H1 (cell line): ENCODE data around the gene VARS2. TPM values are rescaled to one million over a fixed set of nuclear protein-coding genes. Genes with fewer than 3 reads are reported as not detected.

Source experiments
- CTCF ChIA-PET: fragments of 300-600 bp; sonication (Branson Sonifier 250); formaldehyde crosslinking; loops from one replicate; lab custom pipeline; 2021; ENCODE audit not compliant: partially characterized antibody; lab: Charles Lee
- POLR2A ChIA-PET: fragments of 300-600 bp; sonication (Branson Sonifier 250); formaldehyde crosslinking; loops from one replicate; lab custom pipeline; 2021; ENCODE audit warnings: inconsistent platforms; ENCODE audit not compliant: partially characterized antibody; lab: Charles Lee
- DNase-seq, 2 experiments: peaks; one replicate each; pipeline versions ENCODE4 v3.0.0 to v3.0.0-alpha.2; 2010 to 2022; ENCODE audit warnings: low spot score in 2 of 2, low read depth in 1 of 2, mixed read lengths in 1 of 2
- FAIRE-seq: peaks from 2 replicates; lab custom pipeline; 2011; peaks lifted over from hg19 to GRCh38; lab: Jason Lieb, UNC
- H2AFZ ChIP-seq: 2 replicates; pipeline ENCODE4 v1.8.1; 2012; ENCODE audit warnings: low read length, inconsistent platforms
- H2AK5ac ChIP-seq: 2 replicates; pipeline ENCODE4 v1.6.1; 2013; ENCODE audit warnings: low read depth, low read length
- H2BK120ac ChIP-seq: replicated peaks from 2 replicates; pipeline ENCODE3; 2013; ENCODE audit warnings: low read depth, low read length, inconsistent platforms
- H2BK12ac ChIP-seq: 2 replicates; pipeline ENCODE4 v1.6.1; 2013; ENCODE audit warnings: low read depth, low read length
- H2BK15ac ChIP-seq: 2 replicates; pipeline ENCODE4 v1.6.1; 2013; ENCODE audit warnings: low read length
- H2BK20ac ChIP-seq: 2 replicates; pipeline ENCODE4 v1.6.1; 2013; ENCODE audit warnings: low read length
- H2BK5ac ChIP-seq: 2 replicates; pipeline ENCODE4 v1.6.1; 2013; ENCODE audit warnings: low read depth, low read length
- H3K14ac ChIP-seq: 2 replicates; pipeline ENCODE4 v1.6.1; 2013; ENCODE audit warnings: inconsistent platforms; ENCODE audit not compliant: insufficient read length
- H3K18ac ChIP-seq: 2 replicates; pipeline ENCODE4 v1.6.1; 2013; ENCODE audit warnings: low read length; ENCODE audit errors: extremely low read depth
- H3K23ac ChIP-seq: 2 replicates; pipeline ENCODE4 v1.6.1; 2013; ENCODE audit warnings: inconsistent platforms; ENCODE audit not compliant: insufficient read length
- H3K23me2 ChIP-seq: 2 replicates; pipeline ENCODE4 v1.6.1; 2013; ENCODE audit warnings: low read depth, low read length
- H3K27ac ChIP-seq: 2 replicates; pipeline ENCODE4 v1.6.1; 2011; ENCODE audit warnings: low read depth, low read length, inconsistent platforms
- H3K27me3 ChIP-seq, 4 experiments: replicated peaks in 1 of 4; 1 replicate in 1 of 4; 2 replicates in 3 of 4; pipeline versions ENCODE4 v1.6.1 to v1.8.1; 2011 to 2013; ENCODE audit warnings: low read length in 3 of 4, mild to moderate bottlenecking in 3 of 4, inconsistent platforms in 2 of 4, mixed read lengths in 2 of 4, moderate library complexity in 1 of 4; ENCODE audit not compliant: control insufficient read depth in 3 of 4, insufficient read depth in 3 of 4; ENCODE audit errors: extremely low read depth in 1 of 4
- H3K36me3 ChIP-seq, 4 experiments: 2 replicates each; pipeline versions ENCODE4 v1.6.1 to v1.8.1; 2011 to 2013; ENCODE audit warnings: mild to moderate bottlenecking in 4 of 4, low read length in 3 of 4, moderate library complexity in 2 of 4, control low read depth in 1 of 4, inconsistent platforms in 1 of 4; ENCODE audit not compliant: insufficient read depth in 4 of 4, control insufficient read depth in 2 of 4
- H3K4ac ChIP-seq: replicated peaks from 2 replicates; pipeline ENCODE3; 2013; ENCODE audit warnings: low read length, low read depth, mixed read lengths, inconsistent platforms; ENCODE audit not compliant: insufficient read length
- H3K4me1 ChIP-seq, 4 experiments: replicated peaks in 1 of 4; 1 replicate in 1 of 4; 2 replicates in 3 of 4; pipeline versions ENCODE4 v1.6.1 to v1.8.1; 2011 to 2013; ENCODE audit warnings: low read length in 3 of 4, inconsistent platforms in 2 of 4, mixed read lengths in 1 of 4; ENCODE audit not compliant: insufficient read depth in 4 of 4, control insufficient read depth in 3 of 4
- H3K4me2 ChIP-seq, 2 experiments: 2 replicates each; pipeline versions ENCODE4 v1.6.1 to v1.8.1; 2011 to 2013; ENCODE audit warnings: low read depth in 2 of 2, low read length in 2 of 2, control low read depth in 1 of 2, inconsistent platforms in 1 of 2, mild to moderate bottlenecking in 1 of 2; ENCODE audit not compliant: insufficient read depth in 1 of 2
- H3K4me3 ChIP-seq, 4 experiments: fragments of 200-600, 300-600 bp in 1 of 4; sonication (generic), shearing (Covaris generic), sonication (Bioruptor Twin) in 1 of 4; 2 replicates each; pipeline versions ENCODE4 v1.5.1 to v1.8.1; 2011 to 2016; ENCODE audit warnings: low read length in 4 of 4, low read depth in 3 of 4, control low read depth in 2 of 4, inconsistent platforms in 2 of 4, mild to moderate bottlenecking in 2 of 4, mixed read lengths in 1 of 4, moderate library complexity in 1 of 4; ENCODE audit not compliant: insufficient read depth in 2 of 4; ENCODE audit errors: extremely low read depth in 1 of 4
- H3K56ac ChIP-seq: replicated peaks from 2 replicates; pipeline ENCODE3; 2013; ENCODE audit warnings: low read depth, mild to moderate bottlenecking, mixed read lengths, low read length, inconsistent platforms; ENCODE audit not compliant: insufficient read length
- H3K79me1 ChIP-seq: 2 replicates; pipeline ENCODE4 v1.6.1; 2013; ENCODE audit warnings: low read depth, low read length, control low read depth
- H3K79me2 ChIP-seq, 2 experiments: 2 replicates each; pipeline versions ENCODE4 v1.6.1 to v1.8.1; 2012 to 2013; ENCODE audit warnings: low read length in 2 of 2, mild to moderate bottlenecking in 2 of 2, inconsistent platforms in 1 of 2; ENCODE audit not compliant: insufficient read depth in 2 of 2, control insufficient read depth in 1 of 2
- H3K9ac ChIP-seq, 4 experiments: replicated peaks in 1 of 4; 1 replicate in 1 of 4; 2 replicates in 3 of 4; pipeline versions ENCODE4 v1.6.1 to v1.8.1; 2011 to 2013; ENCODE audit warnings: low read depth in 3 of 4, low read length in 3 of 4, control low read depth in 2 of 4, mild to moderate bottlenecking in 2 of 4, moderate library complexity in 2 of 4, inconsistent platforms in 1 of 4; ENCODE audit errors: extremely low read depth in 1 of 4
- H3K9me3 ChIP-seq, 2 experiments: 2 replicates each; pipeline versions ENCODE4 v1.6.1 to v1.8.1; 2012 to 2013; ENCODE audit warnings: mild to moderate bottlenecking in 2 of 2, moderate library complexity in 2 of 2, control low read depth in 1 of 2, inconsistent platforms in 1 of 2, low read depth in 1 of 2, low read length in 1 of 2, mixed read lengths in 1 of 2; ENCODE audit not compliant: insufficient read depth in 2 of 2
- H4K20me1 ChIP-seq, 2 experiments: replicated peaks in 1 of 2; 2 replicates each; pipeline versions ENCODE3 to v1.8.1; 2011 to 2013; ENCODE audit warnings: inconsistent platforms in 2 of 2, low read length in 2 of 2, mild to moderate bottlenecking in 1 of 2; ENCODE audit not compliant: insufficient read depth in 2 of 2, control insufficient read depth in 1 of 2
- H4K5ac ChIP-seq: 2 replicates; pipeline ENCODE4 v1.6.1; 2013; ENCODE audit warnings: low read length, low read depth, mixed read lengths, inconsistent platforms; ENCODE audit not compliant: insufficient read length
- H4K8ac ChIP-seq: 2 replicates; pipeline ENCODE4 v1.8.0; 2013; ENCODE audit warnings: mild to moderate bottlenecking, moderate library complexity, low read length, inconsistent platforms; ENCODE audit not compliant: insufficient read depth; ENCODE audit errors: extremely low read depth
- H4K91ac ChIP-seq: replicated peaks from 2 replicates; pipeline ENCODE3; 2013; ENCODE audit warnings: low read length, mixed read lengths, inconsistent platforms; ENCODE audit not compliant: insufficient read length
- CHD1 ChIP-seq: IDR thresholded peaks from 2 replicates; pipeline ENCODE4 v1.6.1; 2012; ENCODE audit warnings: low read depth, low read length, improper control_type of control experiment
- POLR2AphosphoS5 ChIP-seq: IDR thresholded peaks from 2 replicates; pipeline ENCODE4 v1.6.1; 2011; ENCODE audit warnings: low read depth, low read length
- SAP30 ChIP-seq: fragments of 300-600 bp; sonication (generic); IDR thresholded peaks from 2 replicates; pipeline ENCODE4 v1.7.1; 2012; ENCODE audit warnings: low read length, moderate library complexity, mild to moderate bottlenecking, inconsistent platforms; ENCODE audit not compliant: insufficient read depth, insufficient replicate concordance
- SIX5 ChIP-seq: IDR thresholded peaks from 2 replicates; pipeline ENCODE4 v1.6.1; 2011; ENCODE audit warnings: mild to moderate bottlenecking, low read depth, low read length
- WGBS, 2 experiments: shearing (Covaris generic) in 1 of 2; methylation state at CpG; one replicate each; pipeline versions ENCODE4 v1.1.6 to v1.1.7; 2013 to 2015; ENCODE audit warnings: low lambda C conversion rate in 2 of 2, mixed read lengths in 2 of 2, inconsistent platforms in 1 of 2, low coverage in 1 of 2, missing lambda C conversion rate in 1 of 2; ENCODE audit not compliant: insufficient replicate concordance in 2 of 2, insufficient coverage in 1 of 2, insufficient read length in 1 of 2; ENCODE audit errors: extremely low coverage in 1 of 2, missing lambda C conversion rate in 1 of 2; 5-methylcytosine and 5-hydroxymethylcytosine counted together
- polyA plus RNA-seq, 7 experiments: library from polyadenylated mRNA; depleted of rRNA in 3 of 7; stranded (reverse) in 5 of 7; unstranded in 2 of 7; fragments of >200 nt in 5 of 7; fragments of 200-250 nt in 2 of 7; gene quantifications; 1 replicate in 5 of 7; 2 replicates in 1 of 7; 4 replicates in 1 of 7; pipeline versions ENCODE4 v1.2.1 to v1.2.3, GENCODE V29; 2011 to 2013; ENCODE audit warnings: missing spikeins in 2 of 7, mixed read lengths in 2 of 7
- total RNA-seq: library from RNA; stranded (reverse); fragmentation: NEBNext Ultra II Directional; extraction: Animal tissue kit (Norgen Biotek cat#: 25700); gene quantifications from 2 replicates; pipeline ENCODE4 v1.2.1, GENCODE V29; 2021

Gene VARS2
- total and polyA plus RNA-seq, 2 of the 8 experiments (the other 6 are each of a cell fraction or from before 2014, with no cell fraction given) = 26.8 to 47.7 TPM

DNA sequence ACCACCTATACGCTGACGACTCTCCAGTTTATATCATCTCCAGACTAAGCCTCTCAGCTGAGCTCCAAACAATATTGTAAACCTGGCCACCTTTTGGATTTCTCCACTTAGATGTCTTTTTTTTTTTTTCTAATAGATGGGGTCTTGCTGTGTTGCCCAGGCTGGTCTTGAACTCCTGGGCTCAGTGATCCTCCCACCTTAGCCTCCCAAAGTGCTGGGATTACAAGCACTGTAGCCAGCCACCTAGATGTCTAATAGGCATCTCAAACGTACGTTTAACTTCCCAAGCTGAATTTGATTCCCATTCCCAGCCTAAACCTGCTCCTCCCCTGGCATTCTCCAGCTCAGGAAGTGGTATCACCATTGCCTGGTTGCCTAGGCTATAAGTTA is 24.5 kb upstream of the VARS2 start:
- no peaks in the 10 kb centered on the region for H3K27me3 ChIP-seq
- no peak overlapping the region for H2AK5ac ChIP-seq
- H3K4ac ChIP-seq = no peak overlapping the region
- H2BK15ac ChIP-seq = no peak overlapping the region
- H4K91ac ChIP-seq = no peak overlapping the region
- H2BK20ac ChIP-seq = peak overlapping the region; percentile 61; the same call in 1 of the 2 replicates
- H4K20me1 ChIP-seq = peaks cover 4 to 38% of the 10 kb centered on the region in 2 experiments
- no peak overlapping the region for H3K4me3 ChIP-seq
- no peak overlapping the region for H3K56ac ChIP-seq
- FAIRE-seq (no peak), DNase-seq (no peak)
- no peak overlapping the region for H3K18ac ChIP-seq
- H2BK5ac ChIP-seq = peak overlapping the region; percentile 75; the same call in 1 of the 2 replicates
- no peak overlapping the region for H4K8ac ChIP-seq
- H2AFZ ChIP-seq = no peak overlapping the region
- TF ChIP-seq CHD1 (no peak), SAP30 (no peak), SIX5 (no peak), POLR2AphosphoS5 (no peak)
- peaks cover 21% of the 10 kb centered on the region for H3K79me1 ChIP-seq
- no peak overlapping the region for H3K27ac ChIP-seq
- no peak overlapping the region for H3K14ac ChIP-seq
- H2BK120ac ChIP-seq = no peak overlapping the region
- H3K23me2 ChIP-seq = peaks cover 16% of the 10 kb centered on the region
- peaks cover 6 to 26% (median 19%) of the 10 kb centered on the region in 4 experiments for H3K4me1 ChIP-seq
- H4K5ac ChIP-seq = no peak overlapping the region
- no peak overlapping the region for H3K9ac ChIP-seq
- H2BK12ac ChIP-seq = no peak overlapping the region
- H3K79me2 ChIP-seq = peaks cover 9 to 65% of the 10 kb centered on the region in 2 experiments
- no peak overlapping the region for H3K23ac ChIP-seq
- ChIA-PET POLR2A (interaction anchor here (0.6 to 19.5 kb wide), 8 partner anchors 8 to 148 kb away, joined by 3 to 452 read pairs (median 4); no protein-coding TSS in a partner anchor), CTCF (interaction anchor here (0.6 to 29.0 kb wide), 12 partner anchors 9 to 303 kb away, joined by 3 to 610 read pairs (median 3); partner anchors contain the start of gene VARS2)
- H3K36me3 ChIP-seq = peaks cover 29 to 59% (median 49%) of the 10 kb centered on the region in 4 experiments
- H3K9me3 ChIP-seq = no peaks in the 10 kb centered on the region
- 89% methylated on average over 4 of the region's 4 CpGs; no CpG with 5 or more reads in 1 of the 2 experiments for WGBS, 2 experiments
- H3K4me2 ChIP-seq = no peak overlapping the region
